ENCODE results near the gene WDR49.

WDR49 gene

DNA sequence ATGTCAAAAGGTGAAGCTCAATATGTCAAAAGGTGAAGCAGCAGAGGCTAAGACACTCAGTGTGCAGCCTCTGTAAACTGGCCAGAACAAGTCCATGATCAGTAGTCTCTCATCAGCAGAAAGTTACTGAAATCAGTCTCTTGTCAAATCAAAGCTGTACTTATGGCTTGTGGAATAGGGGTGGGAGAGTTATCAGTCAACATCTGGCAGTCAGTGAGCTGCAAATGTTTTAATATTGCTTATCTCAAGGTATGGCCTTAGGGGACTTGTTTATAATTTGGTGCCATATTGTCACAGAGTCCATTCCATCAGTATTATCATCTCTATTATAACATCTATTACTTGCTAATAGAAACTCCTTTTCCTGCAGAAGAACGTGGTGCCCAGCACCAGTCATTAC, 14.9 kb upstream of the WDR49 start:
- no peak overlapping the region for H3K27ac ChIP-seq (ENCODE audit: low read depth, low read length)
- H3K4me1 ChIP-seq (ENCODE audit: control insufficient read depth, insufficient read depth, low read length): peaks cover 7% of the 10 kb centered on the region; the same call in 1 of the 2 replicates
- H3K36me3 ChIP-seq (ENCODE audit: control insufficient read depth, insufficient read depth, low read length): 0 out of 2 replicates have a peak, but pooled peaks cover 9% of the 10 kb centered on the region
- H3K4me3 ChIP-seq (ENCODE audit: low read depth, low read length): no peak overlapping the region
- no peaks in the 10 kb centered on the region for H3K9me3 ChIP-seq (ENCODE audit: control insufficient read depth, insufficient read depth, low read length)
- H3K27me3 ChIP-seq (ENCODE audit: control insufficient read depth, insufficient read depth, low read length): no peaks in the 10 kb centered on the region
- no peak overlapping the region for H3K9ac ChIP-seq (ENCODE audit: low read depth, low read length)

GRCh38 chr3:167666563-167666962, 12.8 kb upstream of the WDR49 start:
- Histone ChIP-seq H3K9me3 (ENCODE audit: control insufficient read depth, insufficient read depth, low read length) (no peaks in the 10 kb centered on the region), H3K27me3 (ENCODE audit: control insufficient read depth, insufficient read depth, low read length) (no peaks in the 10 kb centered on the region), H3K27ac (ENCODE audit: low read depth, low read length) (no peak overlapping the region)

GRCh38 chr3:167662919-167663400, 9.2 kb upstream of the WDR49 start:
- no peaks in the 10 kb centered on the region for H3K27me3 ChIP-seq (ENCODE audit: control insufficient read depth, insufficient read depth, low read length)
- H3K9ac ChIP-seq (ENCODE audit: low read depth, low read length): no peak overlapping the region
- H3K4me1 ChIP-seq (ENCODE audit: control insufficient read depth, insufficient read depth, low read length): peaks cover 10% of the 10 kb centered on the region; the same call in 1 of the 2 replicates
- no peaks in the 10 kb centered on the region for H3K36me3 ChIP-seq (ENCODE audit: control insufficient read depth, insufficient read depth, low read length)
- H3K4me3 ChIP-seq (ENCODE audit: low read depth, low read length): no peak overlapping the region
- H3K27ac ChIP-seq (ENCODE audit: low read depth, low read length): no peak overlapping the region
- no peaks in the 10 kb centered on the region for H3K9me3 ChIP-seq (ENCODE audit: control insufficient read depth, insufficient read depth, low read length)

More at GRCh38 chr3:167666563-167666962, 12.8 kb upstream of the WDR49 start:
- peaks cover 7% of the 10 kb centered on the region; the same call in 1 of the 2 replicates for H3K4me1 ChIP-seq (ENCODE audit: control insufficient read depth, insufficient read depth, low read length)
- H3K36me3 ChIP-seq (ENCODE audit: control insufficient read depth, insufficient read depth, low read length): no peaks in the 10 kb centered on the region
- H3K9ac ChIP-seq (ENCODE audit: low read depth, low read length): no peak overlapping the region
- no peak overlapping the region for H3K4me3 ChIP-seq (ENCODE audit: low read depth, low read length)

- Histone ChIP-seq H3K36me3 (ENCODE audit: control insufficient read depth, insufficient read depth, low read length) (no peaks in the 10 kb centered on the region), H3K4me3 (ENCODE audit: low read depth, low read length) (no peak overlapping the region)
Observed at GRCh38 chr3:167657684-167658225, 4.0 kb upstream of the WDR49 start.

GRCh38 chr3:167656821-167657220, 3.1 kb upstream of the WDR49 start:
- no peaks in the 10 kb centered on the region for H3K36me3 ChIP-seq (ENCODE audit: control insufficient read depth, insufficient read depth, low read length)
- H3K4me1 ChIP-seq (ENCODE audit: control insufficient read depth, insufficient read depth, low read length): peaks cover 41% of the 10 kb centered on the region
- no peak overlapping the region for H3K4me3 ChIP-seq (ENCODE audit: low read depth, low read length)
- H3K27me3 ChIP-seq (ENCODE audit: control insufficient read depth, insufficient read depth, low read length): no peaks in the 10 kb centered on the region
- H3K27ac ChIP-seq (ENCODE audit: low read depth, low read length): no peak overlapping the region
- H3K9me3 ChIP-seq (ENCODE audit: control insufficient read depth, insufficient read depth, low read length): no peaks in the 10 kb centered on the region
- H3K9ac ChIP-seq (ENCODE audit: low read depth, low read length): no peak overlapping the region

More at GRCh38 chr3:167657684-167658225, 4.0 kb upstream of the WDR49 start:
- H3K27ac ChIP-seq (ENCODE audit: low read depth, low read length): no peak overlapping the region
- H3K27me3 ChIP-seq (ENCODE audit: control insufficient read depth, insufficient read depth, low read length): no peaks in the 10 kb centered on the region
- H3K9ac ChIP-seq (ENCODE audit: low read depth, low read length): no peak overlapping the region
- H3K9me3 ChIP-seq (ENCODE audit: control insufficient read depth, insufficient read depth, low read length): no peaks in the 10 kb centered on the region
- H3K4me1 ChIP-seq (ENCODE audit: control insufficient read depth, insufficient read depth, low read length): peaks cover 32% of the 10 kb centered on the region

DNA sequence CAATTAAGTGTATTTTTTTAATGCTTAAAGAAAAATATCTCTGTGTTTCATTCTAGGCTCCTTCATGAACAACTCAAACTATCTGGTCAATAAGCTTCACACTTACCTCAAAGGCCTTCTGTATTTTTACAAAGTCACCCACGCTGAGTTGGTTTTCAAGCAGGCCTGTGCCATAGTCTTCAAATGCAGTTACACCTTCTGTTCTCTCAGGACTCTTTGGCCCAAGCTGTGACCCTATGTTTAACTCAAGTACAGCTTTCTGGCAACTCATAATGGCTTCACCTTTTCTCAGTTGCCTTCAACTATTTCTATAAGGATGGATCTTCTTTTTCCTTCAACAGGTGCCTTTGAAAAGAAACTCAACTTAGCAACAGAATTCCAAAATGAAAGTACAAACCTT, 587 bp downstream of the WDR49 start:
- no peaks in the 10 kb centered on the region for H3K27me3 ChIP-seq (ENCODE audit: control insufficient read depth, insufficient read depth, low read length)
- no peaks in the 10 kb centered on the region for H3K36me3 ChIP-seq (ENCODE audit: control insufficient read depth, insufficient read depth, low read length)
- H3K27ac ChIP-seq (ENCODE audit: low read depth, low read length): peak overlapping the region; percentile 90
- peak overlapping the region; percentile 52 for H3K9ac ChIP-seq (ENCODE audit: low read depth, low read length)
- no peaks in the 10 kb centered on the region for H3K9me3 ChIP-seq (ENCODE audit: control insufficient read depth, insufficient read depth, low read length)
- H3K4me1 ChIP-seq (ENCODE audit: control insufficient read depth, insufficient read depth, low read length): peaks cover 41% of the 10 kb centered on the region
- H3K4me3 ChIP-seq (ENCODE audit: low read depth, low read length): peak overlapping the region; percentile 33; the same call in 1 of the 2 replicates

DNA sequence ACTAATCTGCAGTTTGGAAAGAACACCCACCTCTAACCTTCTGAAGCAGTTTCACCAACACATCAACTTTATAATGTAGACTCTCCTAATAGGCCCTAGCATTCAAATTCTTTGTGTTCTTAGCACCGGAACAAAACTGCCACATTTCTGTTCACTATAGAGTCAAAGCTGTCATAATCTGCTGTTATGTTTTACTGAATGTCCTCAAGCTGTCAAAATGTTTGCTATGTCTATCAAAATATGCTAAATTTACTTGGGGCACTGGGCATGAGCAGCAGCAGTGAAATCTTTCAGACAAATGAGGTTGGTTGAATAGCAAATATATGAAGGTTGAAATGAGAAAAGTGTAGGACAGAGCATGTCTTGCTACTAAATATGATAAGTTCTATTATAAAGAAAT, 1.9 kb downstream of the WDR49 start:
- no peaks in the 10 kb centered on the region for H3K36me3 ChIP-seq (ENCODE audit: control insufficient read depth, insufficient read depth, low read length)
- no peak overlapping the region for H3K27ac ChIP-seq (ENCODE audit: low read depth, low read length)
- no peaks in the 10 kb centered on the region for H3K9me3 ChIP-seq (ENCODE audit: control insufficient read depth, insufficient read depth, low read length)
- no peaks in the 10 kb centered on the region for H3K27me3 ChIP-seq (ENCODE audit: control insufficient read depth, insufficient read depth, low read length)
- no peak overlapping the region for H3K4me3 ChIP-seq (ENCODE audit: low read depth, low read length)
- no peak overlapping the region for H3K9ac ChIP-seq (ENCODE audit: low read depth, low read length)
- peaks cover 32% of the 10 kb centered on the region for H3K4me1 ChIP-seq (ENCODE audit: control insufficient read depth, insufficient read depth, low read length)

DNA sequence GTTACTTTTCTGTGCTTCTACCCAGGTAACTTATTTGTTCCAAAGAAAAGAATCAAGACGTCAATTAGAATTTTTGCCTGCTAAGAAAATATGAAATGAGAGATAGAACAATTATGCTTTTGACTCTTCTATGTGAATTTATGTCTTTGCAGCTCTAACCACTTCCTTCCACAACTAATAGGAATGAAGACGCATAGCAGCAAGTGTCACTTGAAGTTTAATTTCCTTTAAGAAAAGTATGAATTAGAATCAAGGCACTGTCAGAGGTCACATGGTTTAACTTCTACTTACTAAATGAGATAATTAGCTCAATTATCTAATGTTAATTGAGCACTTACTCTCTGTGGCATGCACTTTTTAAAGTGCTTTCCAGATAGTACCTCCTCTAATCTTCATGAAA, 3.3 kb downstream of the WDR49 start:
- H3K27me3 ChIP-seq (ENCODE audit: control insufficient read depth, insufficient read depth, low read length): no peaks in the 10 kb centered on the region
- no peak overlapping the region for H3K4me3 ChIP-seq (ENCODE audit: low read depth, low read length)
- H3K4me1 ChIP-seq (ENCODE audit: control insufficient read depth, insufficient read depth, low read length): peaks cover 28% of the 10 kb centered on the region
- no peak overlapping the region for H3K9ac ChIP-seq (ENCODE audit: low read depth, low read length)
- no peak overlapping the region for H3K27ac ChIP-seq (ENCODE audit: low read depth, low read length)
- H3K9me3 ChIP-seq (ENCODE audit: control insufficient read depth, insufficient read depth, low read length): no peaks in the 10 kb centered on the region
- no peaks in the 10 kb centered on the region for H3K36me3 ChIP-seq (ENCODE audit: control insufficient read depth, insufficient read depth, low read length)

DNA sequence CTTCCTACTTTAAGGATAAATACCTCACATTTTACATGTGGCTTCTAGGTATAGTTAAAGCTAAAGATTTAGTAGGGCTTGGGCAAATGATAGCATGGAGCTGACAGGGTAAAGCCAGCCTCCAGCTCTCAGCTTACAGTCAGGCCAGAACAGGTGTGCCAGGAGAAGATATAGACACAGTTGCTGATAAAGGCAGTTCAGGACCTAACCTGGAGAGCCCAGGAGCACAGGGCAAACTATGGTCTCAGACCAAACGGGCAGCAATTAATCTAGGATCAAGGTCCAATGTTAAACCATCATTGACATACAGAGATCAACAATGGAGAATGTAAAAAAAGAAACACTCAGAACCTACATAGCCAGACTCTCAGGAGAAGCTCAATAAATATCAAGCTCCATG, 4.0 kb downstream of the WDR49 start:
- no peaks in the 10 kb centered on the region for H3K36me3 ChIP-seq (ENCODE audit: control insufficient read depth, insufficient read depth, low read length)
- H3K27me3 ChIP-seq (ENCODE audit: control insufficient read depth, insufficient read depth, low read length): no peaks in the 10 kb centered on the region
- no peak overlapping the region for H3K27ac ChIP-seq (ENCODE audit: low read depth, low read length)
- H3K9me3 ChIP-seq (ENCODE audit: control insufficient read depth, insufficient read depth, low read length): no peaks in the 10 kb centered on the region
- no peak overlapping the region for H3K9ac ChIP-seq (ENCODE audit: low read depth, low read length)
- H3K4me3 ChIP-seq (ENCODE audit: low read depth, low read length): no peak overlapping the region
- H3K4me1 ChIP-seq (ENCODE audit: control insufficient read depth, insufficient read depth, low read length): peaks cover 28% of the 10 kb centered on the region

DNA sequence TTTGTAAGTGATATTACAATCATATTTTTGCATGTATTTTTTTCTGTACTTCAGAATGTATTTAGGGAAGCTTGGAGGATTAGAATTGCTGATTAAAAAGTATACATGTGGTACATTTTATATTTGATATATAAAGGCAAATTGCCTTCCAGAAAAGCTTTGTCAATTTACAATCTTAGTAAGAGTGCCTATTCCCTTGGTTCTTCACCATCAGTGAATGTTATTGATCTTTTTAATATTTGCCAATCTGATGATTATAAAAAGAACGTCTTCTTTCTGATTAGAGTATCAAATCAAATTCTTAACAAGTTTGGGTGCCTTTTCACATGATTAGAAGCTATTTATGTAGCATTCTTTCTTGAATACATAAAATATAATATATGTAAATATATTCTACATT, 9.1 kb downstream of the WDR49 start:
- Histone ChIP-seq H3K27ac (ENCODE audit: low read depth, low read length) (no peak overlapping the region), H3K4me1 (ENCODE audit: control insufficient read depth, insufficient read depth, low read length) (0 out of 2 replicates have a peak, but pooled peaks cover 5% of the 10 kb centered on the region), H3K9ac (ENCODE audit: low read depth, low read length) (no peak overlapping the region), H3K36me3 (ENCODE audit: control insufficient read depth, insufficient read depth, low read length) (no peaks in the 10 kb centered on the region), H3K4me3 (ENCODE audit: low read depth, low read length) (no peak overlapping the region), H3K9me3 (ENCODE audit: control insufficient read depth, insufficient read depth, low read length) (no peaks in the 10 kb centered on the region), H3K27me3 (ENCODE audit: control insufficient read depth, insufficient read depth, low read length) (no peaks in the 10 kb centered on the region)

- Histone ChIP-seq H3K27ac (ENCODE audit: low read depth, low read length) (no peak overlapping the region), H3K4me3 (ENCODE audit: low read depth, low read length) (no peak overlapping the region), H3K9me3 (ENCODE audit: control insufficient read depth, insufficient read depth, low read length) (no peaks in the 10 kb centered on the region), H3K27me3 (ENCODE audit: control insufficient read depth, insufficient read depth, low read length) (no peaks in the 10 kb centered on the region), H3K9ac (ENCODE audit: low read depth, low read length) (no peak overlapping the region), H3K4me1 (ENCODE audit: control insufficient read depth, insufficient read depth, low read length) (no peaks in the 10 kb centered on the region), H3K36me3 (ENCODE audit: control insufficient read depth, insufficient read depth, low read length) (no peaks in the 10 kb centered on the region)
Observed at GRCh38 chr3:167631471-167631870, 22.3 kb downstream of the WDR49 start.

All from HUES48 (cell line).